GM12873 (cell line): Measurements from ENCODE around the gene EDDM3A.

Experiments
- TF ChIP-seq, protein P1 (sequence below): IDR thresholded peaks from 2 replicates; pipeline ENCODE4 v1.5.1; 2012; ENCODE audit warnings: low read depth, mild to moderate bottlenecking, moderate library complexity, low read length, control low read depth; ENCODE audit not compliant: insufficient read depth; ENCODE audit errors: missing control alignments

The EDDM3A gene

DNA sequence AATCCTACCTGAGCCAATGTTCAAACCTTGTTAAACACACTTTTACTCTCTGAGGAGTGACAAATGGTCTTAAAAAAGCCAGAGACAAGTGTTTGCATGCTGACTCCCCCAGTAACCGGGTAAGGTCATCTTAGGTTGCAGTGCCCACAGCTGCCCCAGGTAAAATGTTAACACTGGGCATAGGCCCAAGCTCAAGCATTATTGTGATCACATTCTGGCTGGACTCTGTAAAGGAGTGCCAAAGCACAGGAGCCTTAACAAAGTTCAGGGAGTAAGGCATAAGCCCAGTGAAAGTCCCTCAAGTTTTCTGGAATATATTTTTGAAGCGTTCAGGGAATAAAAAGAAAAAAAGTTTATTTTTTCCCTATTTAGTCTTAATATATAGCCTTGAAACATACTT is 8.6 kb downstream of the EDDM3A start:
- TF ChIP-seq, protein P1, sequence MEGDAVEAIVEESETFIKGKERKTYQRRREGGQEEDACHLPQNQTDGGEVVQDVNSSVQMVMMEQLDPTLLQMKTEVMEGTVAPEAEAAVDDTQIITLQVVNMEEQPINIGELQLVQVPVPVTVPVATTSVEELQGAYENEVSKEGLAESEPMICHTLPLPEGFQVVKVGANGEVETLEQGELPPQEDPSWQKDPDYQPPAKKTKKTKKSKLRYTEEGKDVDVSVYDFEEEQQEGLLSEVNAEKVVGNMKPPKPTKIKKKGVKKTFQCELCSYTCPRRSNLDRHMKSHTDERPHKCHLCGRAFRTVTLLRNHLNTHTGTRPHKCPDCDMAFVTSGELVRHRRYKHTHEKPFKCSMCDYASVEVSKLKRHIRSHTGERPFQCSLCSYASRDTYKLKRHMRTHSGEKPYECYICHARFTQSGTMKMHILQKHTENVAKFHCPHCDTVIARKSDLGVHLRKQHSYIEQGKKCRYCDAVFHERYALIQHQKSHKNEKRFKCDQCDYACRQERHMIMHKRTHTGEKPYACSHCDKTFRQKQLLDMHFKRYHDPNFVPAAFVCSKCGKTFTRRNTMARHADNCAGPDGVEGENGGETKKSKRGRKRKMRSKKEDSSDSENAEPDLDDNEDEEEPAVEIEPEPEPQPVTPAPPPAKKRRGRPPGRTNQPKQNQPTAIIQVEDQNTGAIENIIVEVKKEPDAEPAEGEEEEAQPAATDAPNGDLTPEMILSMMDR, result no peak

DNA sequence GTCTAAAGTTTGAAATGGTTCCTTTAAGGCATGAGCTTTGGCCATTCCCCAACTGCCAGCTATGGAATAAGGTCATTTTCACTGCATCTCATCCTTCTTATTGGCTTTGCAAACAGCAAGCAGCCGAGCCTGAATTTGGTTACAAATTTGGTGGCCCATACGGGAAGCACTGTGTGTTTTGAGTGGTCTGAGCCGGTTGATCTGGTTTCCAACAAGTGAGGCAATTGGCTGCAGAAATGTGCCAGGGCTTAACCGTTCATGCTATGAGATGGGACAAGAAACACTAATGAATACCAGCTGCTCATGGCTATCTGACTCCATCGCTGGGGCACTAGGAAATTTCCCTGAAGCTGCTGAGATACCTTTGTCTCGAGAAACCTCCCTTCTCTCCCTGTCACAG is 9.3 kb downstream of the EDDM3A start:
- TF ChIP-seq, protein P1, result no peak

DNA sequence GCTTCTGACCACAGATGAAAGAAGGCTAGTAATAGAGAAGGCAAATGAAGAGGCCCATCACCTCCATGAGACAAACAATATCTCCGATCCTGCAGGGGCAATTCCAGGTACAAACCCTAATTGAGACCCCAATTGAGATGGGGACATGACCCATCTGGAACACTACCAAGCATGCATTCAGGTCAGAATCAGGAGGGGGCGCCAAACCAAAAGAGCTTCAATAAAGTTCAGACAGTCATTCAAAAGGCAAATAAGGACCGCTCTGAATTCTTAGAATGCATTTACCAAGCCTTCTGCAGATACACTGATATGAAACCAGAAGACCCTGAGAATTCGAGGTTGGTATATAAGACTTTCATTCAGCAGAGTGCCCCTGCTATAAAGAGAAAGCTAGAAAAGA is 12.3 kb downstream of the EDDM3A start:
- TF ChIP-seq, protein P1, result peak; percentile 61

DNA sequence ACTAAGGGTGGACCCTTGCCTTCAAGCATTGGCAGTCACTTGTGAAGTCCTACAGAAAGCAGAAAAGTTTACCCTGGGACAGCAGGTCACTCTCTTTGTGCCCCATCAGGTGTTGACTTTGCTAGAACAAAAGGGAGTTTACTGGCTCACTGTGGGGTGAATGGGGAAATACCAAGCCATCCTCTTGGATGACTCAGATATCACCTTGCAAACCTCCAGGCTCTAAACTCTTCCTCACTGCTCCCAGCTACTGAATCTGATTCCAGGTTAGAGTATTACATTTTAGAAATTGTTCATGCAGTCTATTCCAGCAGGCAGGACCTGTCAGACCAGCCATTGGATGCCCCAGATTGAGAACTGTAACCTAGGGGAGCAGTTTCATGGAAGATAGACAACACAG is 15.3 kb downstream of the EDDM3A start:
- TF ChIP-seq, protein P1, result no peak

DNA sequence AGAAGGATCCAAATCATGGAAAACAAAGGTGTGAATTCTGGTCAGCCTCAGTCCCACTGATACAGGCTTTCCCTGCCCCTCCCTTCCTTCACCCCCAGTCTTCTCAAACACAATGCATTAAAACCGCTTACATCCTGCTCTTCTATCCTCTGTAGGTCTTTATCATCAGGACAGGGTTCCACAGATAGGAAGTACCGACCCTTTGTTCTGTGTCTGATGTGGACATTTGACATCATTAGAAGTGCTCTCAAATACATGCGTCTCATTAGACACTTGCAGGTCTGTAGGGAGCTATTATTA is 22.9 kb downstream of the EDDM3A start:
- TF ChIP-seq, protein P1, result no peak

DNA sequence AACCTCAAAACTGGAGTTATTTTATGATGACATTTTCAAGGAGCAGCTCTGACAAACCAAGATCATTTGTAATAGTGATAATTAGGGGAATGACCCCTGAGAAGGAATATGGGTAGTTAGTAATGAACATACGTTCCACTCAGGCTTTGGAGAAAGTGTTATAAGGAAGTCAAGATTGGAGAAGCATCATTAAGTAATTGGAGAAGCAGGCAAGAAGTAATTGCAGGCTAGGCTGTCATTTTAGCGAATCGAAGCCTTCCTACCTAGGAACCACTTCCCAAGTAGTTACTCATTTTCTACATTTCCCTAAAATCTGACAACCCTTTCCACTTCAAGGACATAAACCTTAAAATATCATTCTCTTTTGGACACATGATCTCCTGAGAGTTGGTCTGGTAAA is 23.7 kb downstream of the EDDM3A start:
- TF ChIP-seq, protein P1, result no peak

DNA sequence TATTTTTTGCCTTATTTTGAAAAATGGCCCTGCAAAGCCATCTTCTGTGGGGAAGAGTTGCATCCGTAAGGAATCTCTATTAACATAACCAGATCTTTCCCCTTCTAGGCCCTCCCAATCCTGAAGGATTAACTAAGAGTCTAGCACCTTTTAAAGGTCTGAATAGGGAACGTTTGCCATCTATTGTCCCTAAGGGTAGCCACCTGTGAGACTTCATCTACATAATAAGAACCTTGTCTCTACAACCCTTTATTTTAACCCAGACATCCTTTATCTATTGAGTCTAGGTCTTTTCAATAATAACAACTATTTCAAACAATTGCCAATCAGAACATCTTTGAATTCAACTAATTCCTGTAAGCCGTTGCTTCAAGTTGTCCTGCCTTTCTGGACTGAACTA is 27.0 kb downstream of the EDDM3A start:
- TF ChIP-seq, protein P1, result no peak
